Neuronal stem cell (in vitro differentiated cells): ENCODE data around the gene KLF11.

Experiments
- DNase-seq: peaks from one replicate; pipeline ENCODE4 v3.0.0-alpha.2; 2013; ENCODE audit warnings: low spot score
- H2AFZ ChIP-seq: one replicate; pipeline ENCODE4 v1.6.1; 2013; ENCODE audit warnings: mild to moderate bottlenecking, low read length, inconsistent platforms
- H2AK5ac ChIP-seq: 2 replicates; pipeline ENCODE4 v1.6.1; 2013; ENCODE audit warnings: low read depth, mild to moderate bottlenecking, inconsistent platforms, low read length, moderate library complexity, mixed read lengths
- H2BK120ac ChIP-seq: 2 replicates; pipeline ENCODE4 v1.6.1; 2013; ENCODE audit warnings: low read depth, mild to moderate bottlenecking, inconsistent platforms, low read length, moderate library complexity, mixed read lengths
- H2BK12ac ChIP-seq: one replicate; pipeline ENCODE4 v1.6.1; 2013; ENCODE audit warnings: low read length, inconsistent platforms
- H2BK15ac ChIP-seq: 2 replicates; pipeline ENCODE4 v1.6.1; 2013; ENCODE audit warnings: mild to moderate bottlenecking, low read length, inconsistent platforms, mixed read lengths
- H2BK5ac ChIP-seq: one replicate; pipeline ENCODE4 v1.6.1; 2013; ENCODE audit warnings: inconsistent platforms, mild to moderate bottlenecking, low read length, moderate library complexity
- H3K14ac ChIP-seq: one replicate; pipeline ENCODE4 v1.6.1; 2013; ENCODE audit warnings: low read length, inconsistent platforms
- H3K18ac ChIP-seq: 2 replicates; pipeline ENCODE4 v1.6.1; 2013; ENCODE audit warnings: low read length, inconsistent platforms
- H3K23ac ChIP-seq: 2 replicates; pipeline ENCODE4 v1.6.1; 2013; ENCODE audit warnings: low read depth, mild to moderate bottlenecking, mixed read lengths, low read length, inconsistent platforms; ENCODE audit not compliant: poor library complexity
- H3K27ac ChIP-seq: replicated peaks from 3 replicates; pipeline ENCODE4 v1.5.1; 2013; ENCODE audit warnings: low read length, inconsistent platforms
- H3K27me3 ChIP-seq, 3 experiments: 2 replicates each; pipeline ENCODE4 v1.6.1; 2013; ENCODE audit warnings: low read length in 3 of 3, mild to moderate bottlenecking in 2 of 3, inconsistent platforms in 1 of 3, low read depth in 1 of 3, mixed read lengths in 1 of 3, moderate library complexity in 1 of 3; ENCODE audit not compliant: control insufficient read depth in 3 of 3, insufficient read depth in 3 of 3
- H3K36me3 ChIP-seq, 2 donors: replicated peaks in 1 of 2; 2 replicates each; pipeline ENCODE4 v1.6.1; 2013; ENCODE audit warnings: low read length in 2 of 2; ENCODE audit not compliant: control insufficient read depth in 2 of 2, insufficient read depth in 2 of 2
- H3K4ac ChIP-seq: 2 replicates; pipeline ENCODE4 v1.6.1; 2013; ENCODE audit warnings: inconsistent platforms, mild to moderate bottlenecking, low read length, moderate library complexity
- H3K4me1 ChIP-seq, 2 donors: 1 replicate in 1 of 2; 2 replicates in 1 of 2; pipeline ENCODE4 v1.6.1; 2013; ENCODE audit warnings: low read length in 2 of 2, low read depth in 1 of 2; ENCODE audit not compliant: control insufficient read depth in 2 of 2, insufficient read depth in 1 of 2
- H3K4me2 ChIP-seq: one replicate; pipeline ENCODE4 v1.6.1; 2013; ENCODE audit warnings: mild to moderate bottlenecking, low read length, inconsistent platforms; ENCODE audit not compliant: insufficient read depth, poor library complexity, severe bottlenecking
- H3K4me3 ChIP-seq, 2 donors: 2 replicates each; pipeline ENCODE4 v1.5.1; 2013; ENCODE audit warnings: low read length in 2 of 2, mild to moderate bottlenecking in 2 of 2, inconsistent platforms in 1 of 2, moderate library complexity in 1 of 2
- H3K79me1 ChIP-seq: one replicate; pipeline ENCODE4 v1.6.1; 2013; ENCODE audit warnings: low read depth, mild to moderate bottlenecking, inconsistent platforms, low read length, moderate library complexity
- H3K9ac ChIP-seq: one replicate; pipeline ENCODE4 v1.6.1; 2013; ENCODE audit warnings: mild to moderate bottlenecking, low read depth, low read length, inconsistent platforms; ENCODE audit not compliant: poor library complexity
- H3K9me3 ChIP-seq, 2 donors: replicated peaks in 1 of 2; 2 replicates each; pipeline versions ENCODE3 to v1.6.1; 2013; ENCODE audit warnings: low read length in 2 of 2, mild to moderate bottlenecking in 2 of 2, inconsistent platforms in 1 of 2, low read depth in 1 of 2, mixed read lengths in 1 of 2, moderate library complexity in 1 of 2; ENCODE audit not compliant: control insufficient read depth in 2 of 2, insufficient read depth in 1 of 2
- H4K8ac ChIP-seq: one replicate; pipeline ENCODE4 v1.6.1; 2013; ENCODE audit warnings: low read depth, mild to moderate bottlenecking, inconsistent platforms, low read length, moderate library complexity
- H4K91ac ChIP-seq: one replicate; pipeline ENCODE4 v1.6.1; 2013; ENCODE audit warnings: low read length, low read depth, mild to moderate bottlenecking, inconsistent platforms; ENCODE audit not compliant: poor library complexity
- WGBS, 2 donors: extraction: QIAGEN DNeasy Blood & Tissue Kit; methylation state at CpG; one replicate each; pipeline ENCODE4 v1.1.7; 2013; ENCODE audit warnings: missing lambda C conversion rate in 2 of 2, mixed read lengths in 1 of 2; ENCODE audit not compliant: insufficient read length in 2 of 2, insufficient replicate concordance in 1 of 2; ENCODE audit errors: extremely low coverage in 2 of 2; 5-methylcytosine and 5-hydroxymethylcytosine counted together

The KLF11 gene

DNA sequence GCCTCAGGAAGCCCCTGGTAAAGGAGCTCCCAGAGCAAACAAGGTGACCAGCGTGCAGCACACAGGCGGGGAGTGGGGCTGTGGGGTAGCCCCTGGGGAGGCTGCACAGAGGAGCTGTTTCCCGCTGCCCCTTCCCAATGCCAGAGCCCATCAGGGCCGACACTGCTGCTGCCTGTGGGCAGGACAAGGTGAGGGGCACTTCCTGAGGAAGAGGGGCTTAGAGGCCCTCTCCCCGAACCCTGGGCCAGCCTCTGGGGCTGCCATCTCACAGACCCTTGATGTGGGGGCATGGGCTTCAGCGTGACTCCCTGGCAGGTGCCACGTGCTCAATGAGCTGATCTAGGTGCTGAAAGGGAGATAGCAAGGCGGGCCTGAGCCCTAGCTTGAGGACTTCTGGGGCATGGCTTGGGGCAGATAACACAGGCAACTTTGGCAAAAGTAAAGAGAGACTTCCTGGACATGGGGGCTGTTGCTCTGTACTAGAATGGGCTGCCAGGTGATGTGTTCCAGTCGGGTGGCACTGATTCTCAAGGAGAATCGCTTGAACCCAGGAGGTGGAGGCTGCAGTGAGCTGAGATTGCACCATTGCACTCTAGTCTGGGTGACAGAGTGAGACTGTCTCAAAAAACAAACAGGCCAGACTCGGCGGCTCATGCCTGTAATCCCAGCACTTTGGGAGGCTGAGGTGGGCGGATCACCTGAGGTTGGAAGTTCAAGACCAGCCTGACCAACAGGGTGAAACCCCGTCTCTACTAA is 9.9 kb upstream of the KLF11 start:
- no peak overlapping the region for H3K23ac ChIP-seq
- no peak overlapping the region for H4K91ac ChIP-seq
- WGBS, 2 donors, result no CpG with 5 or more reads among the region's 14 CpGs
- H2BK15ac ChIP-seq, result no peak overlapping the region
- H3K4me1 ChIP-seq, result peaks cover 11 to 20% of the 10 kb centered on the region in 2 donors
- no peak overlapping the region for H4K8ac ChIP-seq
- no peak overlapping the region for H3K27ac ChIP-seq
- no peak overlapping the region for H3K4me2 ChIP-seq
- no peak overlapping the region for H3K18ac ChIP-seq
- H2AK5ac ChIP-seq, result no peak overlapping the region
- peaks cover 0 to 6% (median 0%) of the 10 kb centered on the region in 3 experiments for H3K27me3 ChIP-seq
- H2BK120ac ChIP-seq, result no peak overlapping the region
- no peak overlapping the region for H3K14ac ChIP-seq
- H3K4ac ChIP-seq, result no peak overlapping the region
- no peak overlapping the region for H2BK5ac ChIP-seq
- H2AFZ ChIP-seq, result no peak overlapping the region
- no peaks in the 10 kb centered on the region for H3K9me3 ChIP-seq
- no peak overlapping the region for H3K9ac ChIP-seq
- no peak for DNase-seq
- H3K36me3 ChIP-seq, result no peaks in the 10 kb centered on the region
- H2BK12ac ChIP-seq, result no peak overlapping the region
- H3K79me1 ChIP-seq, result no peaks in the 10 kb centered on the region
- no peak overlapping the region for H3K4me3 ChIP-seq

DNA sequence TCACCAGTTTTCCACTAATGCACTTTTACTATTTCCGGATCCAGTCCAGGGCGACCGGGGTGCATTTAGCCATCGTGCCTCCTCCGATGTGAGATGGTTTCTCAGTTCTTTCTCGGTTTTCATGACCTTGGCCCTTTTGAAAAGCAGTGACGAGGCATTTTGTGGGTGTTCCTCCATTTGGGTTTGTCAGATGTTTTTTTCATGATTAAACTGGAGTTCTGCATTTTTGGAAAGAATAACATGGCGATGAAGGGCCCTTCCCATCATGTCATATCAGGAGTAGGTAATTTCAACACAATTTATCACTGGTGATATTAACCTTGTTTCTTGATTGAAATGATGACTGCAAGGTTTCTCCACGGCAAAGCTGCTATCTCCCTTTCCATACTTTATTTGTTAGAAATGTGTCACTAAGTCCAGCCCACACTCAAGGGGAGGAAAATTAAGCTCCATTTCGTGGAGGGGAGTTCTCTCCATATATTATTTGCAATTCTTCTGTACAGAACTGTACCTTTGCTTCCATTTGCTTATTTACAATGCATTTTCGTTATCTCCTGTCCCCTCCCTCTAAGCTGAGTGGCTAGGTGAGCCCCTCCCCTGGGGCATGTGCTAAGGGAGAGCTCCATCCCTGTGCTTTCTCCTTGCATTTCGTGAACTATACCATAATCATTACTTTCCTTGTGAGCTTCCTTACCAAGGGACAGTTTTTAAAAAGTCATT is 8.9 kb upstream of the KLF11 start:
- Histone ChIP-seq H3K4me2 (no peak overlapping the region), H3K4me1 (peaks cover 1 to 9% of the 10 kb centered on the region in 2 donors), H3K79me1 (no peaks in the 10 kb centered on the region), H2AK5ac (no peak overlapping the region), H2BK120ac (no peak overlapping the region), H3K36me3 (no peaks in the 10 kb centered on the region), H3K14ac (no peak overlapping the region), H2BK12ac (no peak overlapping the region), H3K4ac (no peak overlapping the region), H2BK5ac (no peak overlapping the region), H3K23ac (no peak overlapping the region), H3K9ac (no peak overlapping the region), H2AFZ (no peak overlapping the region), H4K91ac (no peak overlapping the region), H3K18ac (no peak overlapping the region), H3K9me3 (no peaks in the 10 kb centered on the region), H2BK15ac (no peak overlapping the region), H4K8ac (no peak overlapping the region), H3K27ac (no peak overlapping the region), H3K4me3 (no peak overlapping the region), H3K27me3 (peaks cover 0 to 6% (median 0%) of the 10 kb centered on the region in 3 experiments)
- WGBS, 2 donors, result no CpG with 5 or more reads among the region's 12 CpGs
- DNase-seq, result no peak

DNA sequence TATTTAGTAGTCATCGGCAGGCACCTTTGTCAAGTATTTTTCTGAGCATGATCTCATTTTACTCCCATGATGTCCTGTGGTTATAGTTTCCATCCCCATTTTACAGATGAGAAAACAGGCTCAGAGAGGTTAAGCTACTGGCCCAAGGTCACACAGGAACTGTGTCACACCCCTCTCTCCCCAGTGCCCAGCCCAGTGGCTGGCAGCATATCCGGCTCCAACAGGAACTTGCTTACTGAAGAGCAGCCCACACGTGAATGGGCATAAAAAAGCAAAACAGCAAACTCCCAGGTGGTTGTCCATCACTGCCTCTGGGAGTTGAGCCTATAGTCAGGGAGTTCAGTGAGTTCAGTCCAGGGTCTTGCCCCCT is 8.3 kb upstream of the KLF11 start:
- H3K36me3 ChIP-seq, result no peaks in the 10 kb centered on the region
- no peak overlapping the region for H3K23ac ChIP-seq
- H2BK5ac ChIP-seq, result no peak overlapping the region
- H3K4me2 ChIP-seq, result no peak overlapping the region
- H3K14ac ChIP-seq, result no peak overlapping the region
- H3K9me3 ChIP-seq, result no peaks in the 10 kb centered on the region
- H3K27ac ChIP-seq, result no peak overlapping the region
- no peak overlapping the region for H2AK5ac ChIP-seq
- no peak overlapping the region for H3K9ac ChIP-seq
- H3K4me3 ChIP-seq, result no peak overlapping the region
- H3K27me3 ChIP-seq, result peaks cover 0 to 6% (median 0%) of the 10 kb centered on the region in 3 experiments
- no peak overlapping the region for H4K91ac ChIP-seq
- H3K79me1 ChIP-seq, result no peaks in the 10 kb centered on the region
- H2AFZ ChIP-seq, result no peak overlapping the region
- no peak overlapping the region for H2BK15ac ChIP-seq
- no CpG with 5 or more reads among the region's 3 CpGs for WGBS, 2 donors
- H3K18ac ChIP-seq, result no peak overlapping the region
- no peak overlapping the region for H2BK12ac ChIP-seq
- no peak overlapping the region for H3K4ac ChIP-seq
- no peak overlapping the region for H4K8ac ChIP-seq
- no peak overlapping the region for H2BK120ac ChIP-seq
- no peak for DNase-seq
- peaks cover 0 to 5% of the 10 kb centered on the region in 2 donors for H3K4me1 ChIP-seq

DNA sequence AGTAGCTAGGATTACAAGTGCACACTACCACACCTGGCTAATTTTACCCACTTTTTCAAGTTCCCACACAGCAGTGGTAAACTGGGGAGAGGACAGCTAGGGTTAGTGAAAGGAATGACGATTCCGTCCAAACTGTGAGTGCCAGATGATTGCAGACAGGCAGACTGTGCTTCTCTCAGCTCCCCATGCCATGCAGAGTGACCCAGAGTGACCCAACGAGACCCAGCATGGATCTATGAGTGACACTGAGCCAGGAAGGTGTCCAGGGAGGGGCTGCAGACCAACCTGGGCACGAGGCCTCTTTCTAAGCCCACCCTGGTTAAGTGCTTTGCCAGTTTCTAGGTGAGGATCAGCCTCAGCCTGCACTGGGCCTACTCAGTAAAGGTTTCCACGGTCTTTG is 7.7 kb upstream of the KLF11 start:
- no peak overlapping the region for H3K4ac ChIP-seq
- H3K27me3 ChIP-seq, result peaks cover 0 to 6% (median 0%) of the 10 kb centered on the region in 3 experiments
- no peak overlapping the region for H3K23ac ChIP-seq
- H3K36me3 ChIP-seq, result no peaks in the 10 kb centered on the region
- H3K27ac ChIP-seq, result no peak overlapping the region
- no peak overlapping the region for H2BK5ac ChIP-seq
- H4K8ac ChIP-seq, result no peak overlapping the region
- H3K4me1 ChIP-seq, result peaks cover 0 to 2% of the 10 kb centered on the region in 2 donors
- no peak overlapping the region for H3K18ac ChIP-seq
- H3K9me3 ChIP-seq, result no peaks in the 10 kb centered on the region
- H2BK12ac ChIP-seq, result no peak overlapping the region
- no peak overlapping the region for H3K4me2 ChIP-seq
- no peak overlapping the region for H3K14ac ChIP-seq
- DNase-seq, result no peak
- H2AK5ac ChIP-seq, result no peak overlapping the region
- no peak overlapping the region for H2AFZ ChIP-seq
- H2BK15ac ChIP-seq, result no peak overlapping the region
- H3K79me1 ChIP-seq, result no peaks in the 10 kb centered on the region
- no peak overlapping the region for H4K91ac ChIP-seq
- no peak overlapping the region for H3K4me3 ChIP-seq
- H3K9ac ChIP-seq, result no peak overlapping the region
- no CpG with 5 or more reads among the region's 5 CpGs for WGBS, 2 donors
- no peak overlapping the region for H2BK120ac ChIP-seq
